Astrocyte (in vitro differentiated cells and primary cell): ENCODE data around the gene PRM2.

ENCODE experiments used
- EZH2 ChIP-seq: IDR thresholded peaks from 2 replicates; pipeline ENCODE4 v1.6.1; 2012; ENCODE audit warnings: mild to moderate bottlenecking, low read length, inconsistent platforms; ENCODE audit not compliant: insufficient read depth
- TF ChIP-seq, protein P1 (sequence below): IDR thresholded peaks from 2 replicates; pipeline ENCODE4 v1.5.1; 2011; ENCODE audit warnings: low read depth, mild to moderate bottlenecking, inconsistent platforms, low read length, moderate library complexity; ENCODE audit not compliant: insufficient read depth

DNA sequence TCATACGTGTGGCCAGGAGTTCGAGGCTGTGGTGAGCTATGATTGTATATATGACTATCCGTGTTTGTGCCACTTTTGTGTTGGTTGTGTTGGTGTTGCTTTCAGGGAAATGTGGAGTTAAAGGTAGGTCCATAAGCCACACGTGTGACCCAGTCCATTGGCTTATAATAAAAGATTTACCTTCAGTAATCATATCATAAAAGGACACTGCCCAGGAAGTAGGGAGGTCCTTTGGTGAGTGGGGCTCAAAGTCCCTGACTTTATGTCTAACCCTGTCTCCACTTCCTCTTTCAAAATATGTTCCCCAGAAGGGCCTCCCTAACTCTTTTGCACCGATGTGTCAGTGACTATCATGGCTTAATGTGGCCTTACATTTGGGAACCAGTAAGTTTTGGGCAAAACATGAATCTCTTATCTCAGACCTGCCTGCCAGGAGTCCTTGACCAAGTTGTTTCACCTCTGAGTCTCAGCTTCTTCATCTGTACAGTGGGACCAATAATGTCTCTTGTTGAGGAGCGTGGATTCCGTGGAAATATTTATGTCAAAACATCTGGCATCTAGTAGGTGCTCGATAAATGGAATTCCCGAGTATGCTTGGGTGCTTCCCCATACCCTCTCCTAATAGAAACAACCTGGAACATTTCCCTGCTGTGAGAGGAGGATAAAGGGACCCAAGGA is 12.0 kb downstream of the PRM2 start:
- TF ChIP-seq, protein P1, sequence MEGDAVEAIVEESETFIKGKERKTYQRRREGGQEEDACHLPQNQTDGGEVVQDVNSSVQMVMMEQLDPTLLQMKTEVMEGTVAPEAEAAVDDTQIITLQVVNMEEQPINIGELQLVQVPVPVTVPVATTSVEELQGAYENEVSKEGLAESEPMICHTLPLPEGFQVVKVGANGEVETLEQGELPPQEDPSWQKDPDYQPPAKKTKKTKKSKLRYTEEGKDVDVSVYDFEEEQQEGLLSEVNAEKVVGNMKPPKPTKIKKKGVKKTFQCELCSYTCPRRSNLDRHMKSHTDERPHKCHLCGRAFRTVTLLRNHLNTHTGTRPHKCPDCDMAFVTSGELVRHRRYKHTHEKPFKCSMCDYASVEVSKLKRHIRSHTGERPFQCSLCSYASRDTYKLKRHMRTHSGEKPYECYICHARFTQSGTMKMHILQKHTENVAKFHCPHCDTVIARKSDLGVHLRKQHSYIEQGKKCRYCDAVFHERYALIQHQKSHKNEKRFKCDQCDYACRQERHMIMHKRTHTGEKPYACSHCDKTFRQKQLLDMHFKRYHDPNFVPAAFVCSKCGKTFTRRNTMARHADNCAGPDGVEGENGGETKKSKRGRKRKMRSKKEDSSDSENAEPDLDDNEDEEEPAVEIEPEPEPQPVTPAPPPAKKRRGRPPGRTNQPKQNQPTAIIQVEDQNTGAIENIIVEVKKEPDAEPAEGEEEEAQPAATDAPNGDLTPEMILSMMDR = no peak
- no peak for TF ChIP-seq EZH2
